Measurements from ENCODE around the gene DCAF11.

The DCAF11 gene

DNA sequence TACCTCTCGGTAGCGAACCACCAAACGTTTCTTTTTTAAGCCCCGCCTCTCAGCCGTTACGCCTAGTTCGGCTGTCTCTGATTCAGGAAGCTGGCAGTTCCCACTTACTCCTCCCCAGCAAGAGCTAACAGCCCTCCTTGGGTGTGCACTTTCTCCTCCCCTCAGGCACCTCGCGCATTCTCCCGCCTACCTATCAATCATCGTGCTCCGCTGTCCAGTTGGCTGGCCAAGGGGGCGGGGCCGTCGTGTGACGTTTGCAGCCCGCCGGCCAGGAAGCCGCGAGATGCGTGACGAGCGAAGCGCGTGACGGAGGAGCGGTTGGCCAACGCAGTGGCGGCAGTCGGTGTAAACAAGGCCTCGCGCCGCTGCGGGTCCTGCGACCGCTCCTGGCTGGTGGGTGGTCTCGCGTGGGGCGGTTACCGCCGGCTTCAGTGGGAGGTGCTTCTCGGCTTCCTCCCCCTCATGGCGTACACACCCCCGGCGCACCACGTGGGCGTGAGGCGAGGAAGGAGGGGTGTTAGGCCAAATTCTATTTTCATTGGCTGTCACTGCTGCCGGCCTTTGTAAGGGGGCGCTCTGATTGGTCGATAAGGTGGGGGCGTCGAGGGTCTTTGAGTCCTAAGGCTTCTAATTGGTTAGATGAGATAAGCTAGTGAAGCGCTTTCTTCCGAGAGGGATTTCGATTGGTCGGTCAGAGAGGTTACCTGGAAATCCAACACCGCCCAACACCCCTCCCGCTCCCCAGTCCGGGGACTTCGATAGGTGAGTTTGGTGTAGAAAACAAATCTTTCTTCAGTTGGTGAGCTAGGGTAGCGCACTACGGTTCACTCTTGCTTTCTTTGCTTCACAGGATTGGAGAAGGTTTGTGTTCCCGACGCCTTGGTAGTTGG, at the start of gene DCAF11, which contains the start of gene NRL:
Gene DCAF11, plus strand, starts transcription at position 246 of the 890 bp plus-strand sequence. CDS start 818 bp downstream, outside the sequence.
Gene NRL, minus strand, starts transcription at position 418 of the 890 bp plus-strand sequence. CDS start 32,101 bp downstream, outside the sequence.
- TF ChIP-seq, protein P1, sequence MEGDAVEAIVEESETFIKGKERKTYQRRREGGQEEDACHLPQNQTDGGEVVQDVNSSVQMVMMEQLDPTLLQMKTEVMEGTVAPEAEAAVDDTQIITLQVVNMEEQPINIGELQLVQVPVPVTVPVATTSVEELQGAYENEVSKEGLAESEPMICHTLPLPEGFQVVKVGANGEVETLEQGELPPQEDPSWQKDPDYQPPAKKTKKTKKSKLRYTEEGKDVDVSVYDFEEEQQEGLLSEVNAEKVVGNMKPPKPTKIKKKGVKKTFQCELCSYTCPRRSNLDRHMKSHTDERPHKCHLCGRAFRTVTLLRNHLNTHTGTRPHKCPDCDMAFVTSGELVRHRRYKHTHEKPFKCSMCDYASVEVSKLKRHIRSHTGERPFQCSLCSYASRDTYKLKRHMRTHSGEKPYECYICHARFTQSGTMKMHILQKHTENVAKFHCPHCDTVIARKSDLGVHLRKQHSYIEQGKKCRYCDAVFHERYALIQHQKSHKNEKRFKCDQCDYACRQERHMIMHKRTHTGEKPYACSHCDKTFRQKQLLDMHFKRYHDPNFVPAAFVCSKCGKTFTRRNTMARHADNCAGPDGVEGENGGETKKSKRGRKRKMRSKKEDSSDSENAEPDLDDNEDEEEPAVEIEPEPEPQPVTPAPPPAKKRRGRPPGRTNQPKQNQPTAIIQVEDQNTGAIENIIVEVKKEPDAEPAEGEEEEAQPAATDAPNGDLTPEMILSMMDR (IDR thresholded peaks at IDR 0.05; ENCODE audit: insufficient read depth, low read depth, low read length, missing control alignments), result no peak
- DNase-seq (ENCODE audit: low read depth), result peak; percentile 100
- H3K4me3 ChIP-seq (ENCODE audit: low read depth, low read length), result peak within 1 kb of the TSS; percentile 90

DNA sequence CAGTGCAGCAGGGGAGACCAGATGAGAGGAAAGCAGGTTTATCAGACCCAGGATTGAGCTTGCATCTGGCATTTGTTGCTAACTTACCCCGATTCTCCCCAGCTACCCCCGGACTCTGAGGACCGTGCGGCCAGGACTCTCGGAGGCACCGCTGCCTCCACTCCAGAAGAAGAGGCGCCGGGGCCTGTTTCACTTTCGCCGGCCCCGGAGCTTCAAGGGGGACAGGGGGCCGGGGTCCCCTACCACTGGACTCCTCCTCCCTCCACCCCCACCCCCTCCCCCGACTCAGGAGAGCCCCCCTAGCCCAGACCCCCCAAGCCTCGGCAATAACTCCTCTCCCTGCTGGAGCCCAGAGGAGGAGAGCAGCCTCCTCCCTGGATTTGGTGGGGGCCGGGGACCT, 49.7 kb upstream of the DCAF11 start:
- no peak overlapping the region for H3K4me3 ChIP-seq (ENCODE audit: low read depth, low read length)
- DNase-seq (ENCODE audit: low read depth), result no peak
- TF ChIP-seq, protein P1 (IDR thresholded peaks at IDR 0.05; ENCODE audit: insufficient read depth, low read depth, low read length, missing control alignments), result no peak

DNA sequence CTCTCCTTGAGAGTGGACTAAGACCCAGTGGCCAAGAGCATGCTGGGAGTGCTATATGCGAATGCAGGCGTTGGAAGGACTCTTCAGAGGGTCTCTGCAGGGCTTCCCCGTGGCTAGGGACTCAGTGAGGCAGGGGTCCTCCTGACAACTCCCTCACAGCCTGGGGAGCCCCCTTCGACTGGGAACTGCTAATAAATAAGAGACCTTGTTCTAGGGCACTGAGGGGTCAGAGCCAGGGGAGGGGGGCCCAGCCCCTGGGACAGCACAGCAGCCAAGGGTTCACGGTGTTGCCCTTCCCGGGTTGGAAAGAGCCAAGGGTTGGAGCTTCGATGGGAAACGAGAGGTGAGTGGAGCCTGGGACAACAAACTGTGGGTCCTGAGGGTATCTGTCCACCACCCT, 49.2 kb upstream of the DCAF11 start:
- TF ChIP-seq, protein P1 (IDR thresholded peaks at IDR 0.05; ENCODE audit: insufficient read depth, low read depth, low read length, missing control alignments), result no peak
- no peak overlapping the region for H3K4me3 ChIP-seq (ENCODE audit: low read depth, low read length)
- no peak for DNase-seq (ENCODE audit: low read depth)

DNA sequence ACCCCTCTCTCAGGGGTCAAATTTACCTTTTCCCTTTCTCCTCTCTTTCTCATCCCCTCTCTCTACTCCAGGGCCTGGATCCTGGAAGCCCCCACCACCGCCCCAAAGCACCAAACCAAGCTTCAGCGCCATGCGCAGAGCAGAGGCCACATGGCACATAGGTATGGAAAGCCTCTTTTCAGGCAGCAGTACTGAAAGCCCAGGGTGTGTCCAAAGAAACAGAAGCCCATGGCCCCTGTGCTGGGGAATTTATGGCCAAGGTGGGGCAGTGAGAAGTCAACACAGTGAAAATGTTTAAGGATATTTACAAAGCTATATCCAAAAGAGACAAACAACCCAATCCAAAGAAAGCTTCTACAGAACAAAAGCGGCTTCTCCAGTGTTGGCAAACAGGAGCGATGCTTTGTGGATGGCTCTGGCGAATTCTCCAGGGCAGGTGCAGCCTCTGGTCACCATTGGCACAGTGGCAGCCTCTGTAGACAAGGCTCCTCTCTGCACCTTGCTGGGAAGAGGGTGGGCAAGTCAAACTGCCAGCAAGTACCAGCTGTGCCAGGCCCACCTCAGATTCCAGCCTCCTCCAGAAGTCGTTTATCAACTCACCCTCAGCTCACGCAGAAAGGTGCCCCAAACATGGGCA, 48.0 kb upstream of the DCAF11 start:
- no peak for DNase-seq (ENCODE audit: low read depth)
- TF ChIP-seq, protein P1 (IDR thresholded peaks at IDR 0.05; ENCODE audit: insufficient read depth, low read depth, low read length, missing control alignments), result no peak
- no peak overlapping the region for H3K4me3 ChIP-seq (ENCODE audit: low read depth, low read length)

DNA sequence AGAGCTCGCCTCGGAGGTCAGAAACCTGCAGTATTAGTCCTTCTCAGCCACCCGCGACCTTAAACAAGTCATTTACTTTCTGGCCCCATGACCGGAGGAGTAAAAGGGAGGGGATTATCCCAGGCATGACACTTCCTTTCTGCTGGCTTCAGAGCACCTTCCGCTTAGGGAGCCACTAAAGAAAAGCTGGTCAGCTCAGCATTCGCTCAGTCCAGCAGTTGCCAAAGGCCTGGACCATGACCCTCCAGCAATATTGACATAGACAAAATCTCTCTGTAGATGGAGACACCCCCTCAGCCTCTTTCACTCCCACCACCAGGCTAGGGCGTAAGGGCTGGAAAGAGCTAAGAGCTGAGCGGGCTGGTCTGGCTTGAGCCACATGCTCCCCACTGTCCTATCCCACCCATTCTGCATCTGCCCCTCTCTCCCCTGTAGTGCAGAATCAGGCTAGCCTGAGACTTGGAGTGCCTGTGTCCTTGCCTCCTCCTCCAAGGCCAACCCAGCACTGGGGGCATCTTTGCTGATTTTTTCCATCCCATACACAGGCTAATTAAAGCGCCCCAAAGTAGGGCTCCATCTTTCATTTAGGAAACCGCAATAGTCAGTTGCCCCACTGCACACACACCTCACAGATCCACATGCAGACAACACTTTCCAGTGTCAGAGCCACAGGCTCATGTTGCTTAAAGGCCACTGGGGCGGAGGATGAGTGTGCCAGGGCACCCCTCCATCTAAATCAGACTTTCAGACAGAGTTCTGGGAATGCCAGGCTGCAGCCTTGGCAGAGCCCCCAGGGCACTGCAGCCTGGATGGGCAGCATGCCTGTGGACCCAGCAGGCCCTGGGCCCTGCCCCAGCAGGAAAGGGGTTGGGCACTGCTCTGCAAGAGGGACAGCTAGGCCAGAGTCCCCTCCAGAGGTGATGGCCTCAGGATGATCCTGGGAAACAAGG, 47.2 kb upstream of the DCAF11 start:
- DNase-seq (ENCODE audit: low read depth), result no peak
- no peak overlapping the region for H3K4me3 ChIP-seq (ENCODE audit: low read depth, low read length)
- TF ChIP-seq, protein P1 (IDR thresholded peaks at IDR 0.05; ENCODE audit: insufficient read depth, low read depth, low read length, missing control alignments), result no peak

DNA sequence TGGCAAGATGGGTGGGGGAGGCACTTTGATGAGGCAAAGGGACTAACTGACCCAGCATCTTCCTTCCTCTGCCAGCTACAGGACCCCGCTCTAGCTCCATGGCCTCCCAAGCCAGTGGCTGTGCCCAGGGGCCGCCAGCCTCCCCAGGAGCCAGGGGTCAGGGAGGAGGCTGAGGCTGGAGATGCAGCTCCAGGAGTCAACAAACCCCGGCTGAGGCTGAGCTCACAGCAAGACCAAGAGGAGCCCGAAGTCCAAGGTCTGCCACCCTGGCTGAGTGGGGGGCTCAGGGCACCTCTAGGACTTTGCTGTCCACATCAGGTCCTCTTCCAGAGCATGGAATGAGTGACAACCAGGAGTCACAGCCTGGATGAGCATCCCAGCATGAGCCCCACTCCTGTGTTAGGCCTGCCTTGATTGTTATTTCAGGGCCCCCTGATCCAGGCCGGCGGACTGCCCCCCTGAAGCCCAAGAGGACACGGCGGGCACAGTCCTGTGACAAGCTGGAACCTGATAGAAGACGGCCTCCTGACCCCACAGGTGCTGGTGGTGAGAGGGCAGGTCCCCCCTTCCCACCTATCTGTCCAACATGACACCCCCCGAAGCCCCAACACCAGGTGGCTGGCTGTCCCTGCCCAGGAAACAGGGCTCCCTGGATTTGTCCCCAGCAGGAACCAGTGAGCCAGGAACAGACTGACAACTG, 45.7 kb upstream of the DCAF11 start:
- H3K4me3 ChIP-seq (ENCODE audit: low read depth, low read length), result no peak overlapping the region

More for the DNA sequence above, 45.7 kb upstream of the DCAF11 start:
- DNase-seq (ENCODE audit: low read depth), result no peak
- TF ChIP-seq, protein P1 (IDR thresholded peaks at IDR 0.05; ENCODE audit: insufficient read depth, low read depth, low read length, missing control alignments), result no peak
